Retinal pigment epithelial cell (primary cell): ENCODE measurements around the gene CAB39.

ENCODE experiments used
- DNase-seq: peaks from one replicate; pipeline ENCODE4 v3.0.0-alpha.2; 2010; ENCODE audit warnings: low read depth
- H3K4me3 ChIP-seq: 2 replicates; pipeline ENCODE4 v1.5.1; 2011; ENCODE audit warnings: mild to moderate bottlenecking, low read length, control low read depth, moderate library complexity
- TF ChIP-seq, protein P1 (sequence below): conservative IDR thresholded peaks from 2 replicates; pipeline ENCODE4 v1.5.1; 2011; ENCODE audit warnings: low read depth, low read length, control low read depth, inconsistent platforms

Gene CAB39

DNA sequence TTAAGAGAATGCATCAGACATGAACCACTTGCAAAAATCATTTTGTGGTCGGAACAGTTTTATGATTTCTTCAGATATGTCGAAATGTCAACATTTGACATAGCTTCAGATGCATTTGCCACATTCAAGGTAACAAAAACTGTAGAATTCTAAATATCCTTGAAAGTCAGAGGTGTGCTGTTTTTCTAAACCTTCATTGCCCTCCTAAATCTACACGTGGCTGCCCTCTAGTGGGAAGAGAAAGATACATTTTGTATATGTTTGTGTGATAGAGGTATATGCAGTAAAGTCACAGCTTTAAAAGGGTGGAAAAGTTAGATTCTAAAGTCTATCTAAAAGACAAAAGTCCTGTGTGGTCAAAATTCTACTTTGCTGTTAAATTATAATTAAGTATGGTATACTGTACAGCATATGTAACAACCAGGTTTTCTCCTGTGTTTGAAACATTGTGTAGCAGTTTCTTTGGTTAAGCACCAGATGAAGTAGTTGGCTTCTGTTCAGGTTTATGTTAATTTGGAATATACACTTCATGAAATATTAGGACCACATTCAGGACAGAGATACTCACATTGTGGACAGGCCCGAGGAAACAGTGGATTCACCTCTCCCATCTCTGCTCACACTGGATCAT is 86.2 kb downstream of the CAB39 start:
- DNase-seq: no peak
- no peak overlapping the region for H3K4me3 ChIP-seq
- TF ChIP-seq, protein P1, sequence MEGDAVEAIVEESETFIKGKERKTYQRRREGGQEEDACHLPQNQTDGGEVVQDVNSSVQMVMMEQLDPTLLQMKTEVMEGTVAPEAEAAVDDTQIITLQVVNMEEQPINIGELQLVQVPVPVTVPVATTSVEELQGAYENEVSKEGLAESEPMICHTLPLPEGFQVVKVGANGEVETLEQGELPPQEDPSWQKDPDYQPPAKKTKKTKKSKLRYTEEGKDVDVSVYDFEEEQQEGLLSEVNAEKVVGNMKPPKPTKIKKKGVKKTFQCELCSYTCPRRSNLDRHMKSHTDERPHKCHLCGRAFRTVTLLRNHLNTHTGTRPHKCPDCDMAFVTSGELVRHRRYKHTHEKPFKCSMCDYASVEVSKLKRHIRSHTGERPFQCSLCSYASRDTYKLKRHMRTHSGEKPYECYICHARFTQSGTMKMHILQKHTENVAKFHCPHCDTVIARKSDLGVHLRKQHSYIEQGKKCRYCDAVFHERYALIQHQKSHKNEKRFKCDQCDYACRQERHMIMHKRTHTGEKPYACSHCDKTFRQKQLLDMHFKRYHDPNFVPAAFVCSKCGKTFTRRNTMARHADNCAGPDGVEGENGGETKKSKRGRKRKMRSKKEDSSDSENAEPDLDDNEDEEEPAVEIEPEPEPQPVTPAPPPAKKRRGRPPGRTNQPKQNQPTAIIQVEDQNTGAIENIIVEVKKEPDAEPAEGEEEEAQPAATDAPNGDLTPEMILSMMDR: peak; percentile 69

DNA sequence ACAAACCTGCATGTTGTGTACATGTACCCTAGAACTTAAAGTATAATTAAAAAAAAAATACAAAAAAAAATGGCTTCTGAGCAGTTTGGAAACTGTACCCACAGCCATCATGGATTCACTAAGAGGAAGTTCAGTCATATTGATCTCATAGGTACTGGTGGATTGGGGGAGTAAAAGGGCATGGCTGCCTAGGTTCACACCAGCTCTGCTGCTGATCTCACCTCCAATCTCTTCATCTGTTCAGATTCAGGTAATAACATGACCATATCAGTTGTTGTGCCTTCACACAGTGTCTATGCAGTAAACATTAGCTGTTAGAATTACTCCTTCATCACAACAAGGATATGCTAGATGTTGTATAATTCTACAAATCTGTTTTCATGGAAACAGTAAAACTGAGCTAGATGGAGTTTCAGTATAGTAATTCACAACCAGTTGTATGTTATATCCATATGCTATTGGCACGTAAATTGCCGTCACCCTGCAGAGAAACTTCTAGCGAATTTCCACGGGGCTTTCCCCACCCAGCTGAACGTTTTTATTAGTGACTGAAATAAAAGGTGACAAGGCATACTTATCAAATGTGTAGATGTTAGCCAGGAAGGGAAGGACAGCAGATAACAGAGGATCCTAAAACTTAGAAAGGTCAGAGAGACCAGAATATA is 92.8 kb downstream of the CAB39 start:
- no peak overlapping the region for H3K4me3 ChIP-seq
- TF ChIP-seq, protein P1: no peak
- no peak for DNase-seq

DNA sequence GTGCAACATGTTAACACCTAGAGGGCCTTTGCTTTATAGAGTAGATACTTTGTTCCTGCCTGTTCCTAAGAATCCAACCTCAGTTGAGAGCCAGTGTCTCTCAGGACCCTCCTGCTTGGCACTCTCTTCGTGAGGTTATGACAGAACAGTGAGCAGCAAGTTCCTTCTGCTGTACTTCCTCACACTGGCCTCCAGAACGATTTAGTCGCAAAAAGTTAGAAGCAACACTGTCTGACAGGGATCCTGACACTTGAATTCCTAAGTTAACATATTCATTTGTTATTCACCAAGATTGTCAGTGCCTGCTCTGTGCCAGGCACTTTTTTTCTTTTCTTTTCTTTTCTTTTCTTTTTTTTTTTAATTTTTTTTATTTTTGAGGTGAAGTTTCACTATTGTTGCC is 95.1 kb downstream of the CAB39 start:
- TF ChIP-seq, protein P1: no peak
- no peak overlapping the region for H3K4me3 ChIP-seq
- no peak for DNase-seq

DNA sequence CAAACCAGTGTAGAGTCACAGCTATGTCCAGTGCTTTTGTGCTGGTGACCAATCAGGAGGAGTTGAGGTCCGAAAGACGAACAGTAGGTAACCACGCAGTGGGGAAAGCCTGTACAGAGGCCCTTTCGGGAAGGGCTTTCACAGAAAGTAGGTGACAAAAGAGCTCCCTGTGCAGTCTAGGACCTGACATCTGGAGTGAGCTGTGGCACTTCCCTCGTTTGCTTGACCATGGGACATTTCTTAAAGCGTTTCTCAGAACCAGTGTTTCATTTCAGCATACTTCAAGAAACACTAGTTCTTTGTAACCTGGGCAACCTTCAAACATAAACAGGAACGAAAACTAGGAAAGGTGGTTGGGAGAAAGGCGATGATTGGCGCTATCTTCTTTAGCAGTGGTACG is 96.4 kb downstream of the CAB39 start:
- no peak overlapping the region for H3K4me3 ChIP-seq
- TF ChIP-seq, protein P1: no peak
- DNase-seq: no peak

DNA sequence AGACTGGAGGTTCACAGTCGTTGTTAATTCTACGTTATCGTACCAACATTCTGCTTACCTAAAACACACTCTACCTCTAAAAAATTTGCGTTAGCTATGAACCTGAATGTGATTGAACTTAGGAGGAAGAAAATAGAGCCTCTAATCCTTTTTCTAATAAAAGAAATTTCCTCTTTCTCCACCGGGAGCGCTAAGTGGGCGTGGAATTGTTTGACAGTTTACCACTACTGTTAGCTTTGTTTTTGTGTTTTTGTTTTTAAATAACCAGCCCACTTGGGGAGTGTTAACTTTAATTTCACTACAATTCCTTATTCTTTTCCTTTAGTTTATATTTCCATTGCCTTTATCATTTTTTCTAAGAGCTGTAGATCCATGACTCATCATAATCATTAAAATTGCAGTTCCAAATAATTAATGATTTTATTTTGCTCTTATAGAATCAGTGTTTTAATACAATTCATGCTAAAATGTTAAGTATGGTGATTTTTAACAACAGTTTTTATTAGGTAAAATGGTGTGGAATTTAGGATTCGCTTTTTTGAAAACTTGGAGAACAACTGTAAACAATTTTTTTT is 97.1 kb downstream of the CAB39 start:
- TF ChIP-seq, protein P1: peak; percentile 40
- no peak overlapping the region for H3K4me3 ChIP-seq
- no peak for DNase-seq

DNA sequence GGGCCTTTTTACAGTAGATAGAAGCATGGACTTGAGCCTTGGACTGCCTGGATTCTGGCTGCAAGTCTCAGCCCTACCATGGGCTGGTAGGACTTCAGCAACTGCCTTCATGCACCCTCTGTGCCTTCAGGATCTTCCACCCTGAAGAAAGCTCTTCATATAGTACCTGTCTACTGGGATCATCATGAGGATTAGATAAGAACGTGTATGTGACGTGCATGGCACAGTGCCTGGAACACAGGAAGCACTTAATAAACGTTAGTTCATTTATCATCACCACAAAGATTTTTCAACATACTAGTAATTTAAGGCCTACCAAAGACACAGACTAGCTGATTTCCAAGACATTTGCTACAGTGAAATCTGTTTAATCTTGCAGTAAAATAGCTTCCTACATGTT is 98.9 kb downstream of the CAB39 start:
- TF ChIP-seq, protein P1: no peak
- H3K4me3 ChIP-seq: no peak overlapping the region
- DNase-seq: no peak

DNA sequence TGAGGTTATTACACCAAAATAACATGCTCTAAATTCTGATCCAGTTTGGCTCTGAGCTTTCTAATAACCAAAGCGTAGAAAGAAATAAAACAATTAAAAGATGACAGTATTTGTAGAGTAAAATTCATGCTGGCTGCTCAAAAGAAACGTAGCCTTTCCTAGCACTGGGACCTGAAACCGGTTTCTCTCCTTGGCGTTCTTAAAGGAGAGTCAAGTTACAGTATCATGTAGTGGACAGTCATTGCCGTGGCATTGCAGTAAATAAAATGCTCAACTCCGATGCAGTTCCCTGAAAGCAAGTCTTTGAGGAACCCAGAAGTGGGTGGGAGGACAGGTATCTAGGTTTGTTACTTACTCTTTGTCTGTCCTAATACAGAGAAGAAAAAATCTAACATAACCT is 99.4 kb downstream of the CAB39 start:
- no peak for DNase-seq
- TF ChIP-seq, protein P1: no peak
- H3K4me3 ChIP-seq: no peak overlapping the region
